Skin epidermis (tissue), 12 donors: Measurements from ENCODE around the gene FOXP1.

Source experiments
- H3K27ac ChIP-seq, 21 experiments: fragments of 200-600 bp; sonication (generic) in 11 of 21; one replicate each; pipeline ENCODE4 v1.5.0; 2020; ENCODE audit warnings: mild to moderate bottlenecking in 3 of 21, inconsistent platforms in 2 of 21, moderate library complexity in 2 of 21
- H3K4me3 ChIP-seq, 7 experiments: fragments of 200-600 bp; sonication (generic) in 2 of 7; one replicate each; pipeline ENCODE4 v1.5.0; 2020; ENCODE audit warnings: inconsistent platforms in 2 of 7, mild to moderate bottlenecking in 2 of 7, moderate library complexity in 1 of 7

Gene FOXP1

DNA sequence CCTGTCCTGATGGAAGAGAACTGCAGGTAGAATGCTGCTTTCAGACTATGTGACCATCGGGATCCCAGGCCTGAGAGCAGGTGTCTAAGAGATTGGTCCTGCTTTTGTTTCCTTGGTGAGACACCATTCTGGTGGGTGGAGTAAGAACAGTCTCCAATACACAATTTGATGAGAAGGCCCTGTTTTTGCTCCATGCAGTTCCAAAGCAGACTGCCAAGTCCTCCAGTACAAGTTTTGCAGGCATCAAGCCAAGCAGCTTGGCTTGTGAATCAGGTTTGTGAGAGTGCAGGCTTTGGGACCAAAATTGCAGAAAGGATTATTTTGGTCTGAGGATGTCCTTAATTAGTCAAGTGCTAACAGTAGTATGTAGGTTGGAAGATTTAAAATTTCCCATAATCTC, 381.6 kb downstream of the FOXP1 start:
- no peak overlapping the region for H3K27ac ChIP-seq

DNA sequence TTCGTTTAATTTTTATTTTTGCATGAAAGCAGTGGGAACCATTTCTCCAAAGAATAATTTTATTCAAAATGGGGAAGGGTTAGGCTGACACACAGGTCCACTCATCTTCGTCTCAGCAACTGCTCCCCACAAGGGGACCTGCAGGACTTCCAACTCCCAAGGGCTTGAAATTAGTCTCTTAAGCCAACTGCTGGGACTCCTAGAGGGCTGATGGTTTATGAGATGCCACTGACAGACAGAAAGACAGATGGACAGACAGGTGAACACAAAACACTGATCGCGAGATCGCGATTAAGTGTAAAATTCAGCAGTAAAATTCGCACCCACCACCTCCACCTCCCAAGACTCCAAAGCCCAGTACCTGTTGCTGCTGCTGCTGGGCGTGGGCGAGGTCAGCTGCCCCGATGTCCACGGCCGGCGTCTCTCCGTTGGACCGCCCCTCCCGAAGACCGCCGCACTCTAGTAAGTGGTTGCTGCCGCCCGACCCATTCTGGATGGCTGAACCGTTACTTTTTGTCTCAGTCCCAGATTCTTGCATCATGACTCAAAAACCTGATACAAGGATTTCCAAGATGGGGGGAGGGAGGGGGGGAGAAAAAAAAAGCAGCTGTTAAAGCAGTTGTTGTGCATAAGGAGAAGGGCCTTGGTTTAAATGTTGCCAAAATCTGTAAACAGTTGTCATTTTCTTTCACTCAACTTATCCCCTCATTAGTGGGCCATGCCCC, 385.5 kb downstream of the FOXP1 start:
- Histone ChIP-seq H3K4me3 (no peak overlapping the region), H3K27ac (no peak overlapping the region)

More for the DNA sequence above, 381.6 kb downstream of the FOXP1 start:
- no peak overlapping the region for H3K4me3 ChIP-seq

DNA sequence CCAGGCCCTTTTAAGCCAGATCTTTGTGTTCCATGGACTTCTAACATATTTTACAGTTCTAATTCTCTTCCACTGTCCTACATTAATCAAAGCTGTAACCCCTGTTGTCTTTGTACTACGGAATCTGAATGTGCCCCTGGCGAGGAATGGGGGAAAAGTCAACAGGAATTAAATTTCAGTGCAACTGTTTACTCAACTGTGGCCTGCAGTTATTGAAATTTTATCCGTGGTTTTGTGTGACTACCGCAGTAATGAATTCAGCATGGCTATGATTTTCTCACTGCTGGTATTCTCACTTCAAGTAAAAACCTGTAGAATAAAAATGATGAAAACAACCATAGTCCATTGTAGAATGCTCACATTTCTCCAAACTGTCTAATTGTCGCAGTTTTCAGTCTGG, 388.0 kb downstream of the FOXP1 start:
- Histone ChIP-seq H3K27ac (no peak overlapping the region), H3K4me3 (no peak overlapping the region)

DNA sequence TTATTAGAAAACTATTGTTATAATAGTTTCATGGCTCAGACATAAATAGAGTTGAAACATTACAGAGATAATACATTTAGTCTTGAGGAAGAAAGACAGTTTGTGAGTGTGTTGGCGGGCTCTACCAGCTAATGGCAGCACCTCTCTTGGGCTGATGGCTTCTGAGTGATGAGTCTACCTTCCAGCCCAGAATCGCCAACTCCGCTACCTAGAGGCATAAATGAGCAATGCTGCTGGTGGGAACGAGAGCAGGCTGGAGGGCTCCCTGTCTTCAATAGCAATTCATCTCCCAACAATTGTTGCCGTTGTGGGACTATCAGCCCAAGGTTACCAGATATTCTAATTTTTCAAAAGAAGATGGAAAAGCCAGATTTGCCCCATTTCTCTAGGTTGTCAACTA, 388.7 kb downstream of the FOXP1 start:
- H3K4me3 ChIP-seq = no peak overlapping the region
- H3K27ac ChIP-seq = no peak overlapping the region

- H3K4me3 ChIP-seq = no peak overlapping the region
- H3K27ac ChIP-seq = no peak overlapping the region
Observed at GRCh38 chr3:71191031-71191482, 392.5 kb downstream of the FOXP1 start.

- H3K4me3 ChIP-seq = no peak overlapping the region
- H3K27ac ChIP-seq = no peak overlapping the region
Observed at GRCh38 chr3:71189480-71189879, 394.0 kb downstream of the FOXP1 start.

DNA sequence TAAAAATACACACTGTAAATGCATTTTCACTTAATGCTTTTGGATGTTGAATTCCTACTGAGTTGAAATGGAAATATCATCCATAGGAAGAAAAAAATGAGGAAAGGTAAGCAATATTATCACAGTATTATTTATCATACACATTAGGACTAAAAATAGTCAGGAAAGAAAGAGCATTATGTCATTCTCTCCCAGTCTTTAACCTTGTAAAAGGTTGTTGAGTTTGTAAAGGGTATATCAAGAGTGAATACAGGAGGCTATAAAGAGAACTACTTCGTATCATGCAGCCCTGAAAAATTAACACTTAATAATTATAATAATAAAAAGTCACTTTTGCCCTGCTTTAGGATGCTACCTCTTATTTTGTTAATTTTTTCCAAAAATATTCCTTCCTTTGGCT, 395.8 kb downstream of the FOXP1 start:
- Histone ChIP-seq H3K4me3 (no peak overlapping the region), H3K27ac (no peak overlapping the region)

- Histone ChIP-seq H3K27ac (no peak overlapping the region), H3K4me3 (no peak overlapping the region)
Observed at GRCh38 chr3:71186801-71187200, 396.7 kb downstream of the FOXP1 start.

- Histone ChIP-seq H3K4me3 (no peak overlapping the region), H3K27ac (no peak overlapping the region)
Observed at GRCh38 chr3:71185733-71186455, 397.6 kb downstream of the FOXP1 start.

DNA sequence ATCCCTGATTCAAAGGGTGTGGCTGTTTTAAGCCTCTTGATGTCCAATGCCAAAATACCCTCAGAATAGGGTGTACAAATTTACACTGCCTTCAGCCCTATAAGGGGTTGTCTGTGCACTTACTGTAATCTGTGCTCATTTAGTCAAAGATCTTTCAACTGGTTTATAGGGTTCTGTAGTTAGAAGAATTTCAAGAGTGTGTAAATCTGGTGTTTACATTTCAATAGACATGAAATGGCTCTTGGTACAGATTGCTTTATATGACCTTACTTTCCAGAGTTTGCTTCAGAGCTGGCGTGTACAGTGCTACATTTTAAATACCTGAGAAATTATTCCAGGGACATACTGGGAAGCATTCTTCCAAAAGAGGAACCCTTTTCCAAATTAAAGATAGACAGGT, 399.3 kb downstream of the FOXP1 start:
- no peak overlapping the region for H3K27ac ChIP-seq

GRCh38 chr3:71183549-71183948, 400.0 kb downstream of the FOXP1 start:
- Histone ChIP-seq H3K4me3 (no peak overlapping the region), H3K27ac (no peak overlapping the region)

More for the DNA sequence above, 399.3 kb downstream of the FOXP1 start:
- H3K4me3 ChIP-seq = no peak overlapping the region

- Histone ChIP-seq H3K4me3 (no peak overlapping the region), H3K27ac (no peak overlapping the region)
Observed at GRCh38 chr3:71180524-71180923, 403.0 kb downstream of the FOXP1 start.

- Histone ChIP-seq H3K4me3 (no peak overlapping the region), H3K27ac (no peak overlapping the region)
Observed at GRCh38 chr3:71177375-71177774, 406.2 kb downstream of the FOXP1 start.

- H3K4me3 ChIP-seq = no peak overlapping the region
- H3K27ac ChIP-seq = no peak overlapping the region
Observed at GRCh38 chr3:71176366-71176765, 407.2 kb downstream of the FOXP1 start.

DNA sequence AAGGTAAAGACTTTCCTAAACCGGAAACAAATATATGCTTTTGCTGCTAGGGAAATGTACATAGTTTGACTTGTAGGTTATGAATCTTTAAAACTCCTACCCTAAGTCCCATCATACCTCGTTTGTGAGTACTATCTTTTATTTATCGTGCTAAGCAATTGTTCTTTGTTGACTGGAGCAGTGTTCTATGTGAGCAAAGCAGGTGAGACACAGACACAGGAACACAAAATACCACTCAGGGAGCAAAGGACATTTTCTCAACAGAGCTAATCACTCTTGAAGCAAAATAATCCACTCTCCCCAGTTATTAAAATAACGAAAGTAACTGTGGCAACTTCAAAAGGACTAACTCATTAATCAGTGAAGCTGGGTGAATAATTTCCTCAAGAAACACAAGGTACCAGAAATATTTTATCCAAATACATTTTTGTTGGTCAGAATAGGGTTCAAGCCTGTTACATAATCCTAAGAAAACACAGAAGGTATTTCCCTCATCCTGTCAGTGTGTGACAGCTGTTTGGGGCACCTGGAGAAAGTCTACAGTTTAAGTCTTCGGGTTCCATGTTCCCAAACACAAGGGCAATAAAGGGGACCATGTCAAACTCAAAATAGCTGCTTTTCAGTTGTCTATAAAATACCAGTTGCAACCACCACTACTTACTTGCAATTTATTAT, 407.7 kb downstream of the FOXP1 start:
- no peak overlapping the region for H3K4me3 ChIP-seq
- no peak overlapping the region for H3K27ac ChIP-seq

DNA sequence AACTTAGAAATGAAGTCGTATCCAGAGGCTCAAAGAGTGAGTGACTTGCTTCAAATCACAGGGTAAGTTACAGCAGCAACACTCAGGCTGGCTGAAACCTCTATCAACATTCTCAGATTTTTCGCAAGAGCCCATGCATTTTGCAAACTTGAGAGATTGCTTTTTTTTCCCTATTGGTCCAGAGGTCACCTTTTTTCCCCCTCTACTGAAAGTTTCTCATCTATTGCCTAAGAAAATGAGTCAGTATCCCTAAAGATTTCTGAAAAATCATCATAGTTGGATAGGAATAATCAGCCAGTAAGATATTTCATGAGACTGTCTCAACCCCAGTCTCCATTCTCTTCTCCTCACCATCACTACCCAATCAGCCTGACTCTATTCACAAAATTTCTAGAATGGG, 410.6 kb downstream of the FOXP1 start:
- no peak overlapping the region for H3K4me3 ChIP-seq
- peak overlapping the region in 1 of 21 experiments; percentile 46 for H3K27ac ChIP-seq

DNA sequence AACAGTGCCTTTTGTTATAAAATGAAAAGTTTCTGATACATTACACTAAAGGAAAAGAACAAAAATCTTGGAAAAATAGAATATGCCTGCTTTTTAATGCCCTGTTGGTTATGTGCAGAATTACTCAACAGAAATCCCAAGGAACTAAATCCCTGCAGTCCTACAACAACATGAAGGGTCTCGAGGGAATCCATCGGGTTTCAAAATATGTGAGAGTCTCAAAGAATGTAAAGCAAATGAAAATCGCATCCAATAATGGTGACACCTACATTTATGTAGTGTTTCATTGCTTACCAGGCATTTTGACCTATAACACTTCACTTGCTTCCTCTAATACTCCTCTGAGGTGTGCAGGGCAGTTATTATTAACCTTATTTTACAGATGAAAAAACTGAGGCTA, 411.3 kb downstream of the FOXP1 start:
- no peak overlapping the region for H3K4me3 ChIP-seq

GRCh38 chr3:71171247-71171646, 412.3 kb downstream of the FOXP1 start:
- no peak overlapping the region for H3K27ac ChIP-seq

More for the DNA sequence above, 411.3 kb downstream of the FOXP1 start:
- H3K27ac ChIP-seq = no peak overlapping the region

DNA sequence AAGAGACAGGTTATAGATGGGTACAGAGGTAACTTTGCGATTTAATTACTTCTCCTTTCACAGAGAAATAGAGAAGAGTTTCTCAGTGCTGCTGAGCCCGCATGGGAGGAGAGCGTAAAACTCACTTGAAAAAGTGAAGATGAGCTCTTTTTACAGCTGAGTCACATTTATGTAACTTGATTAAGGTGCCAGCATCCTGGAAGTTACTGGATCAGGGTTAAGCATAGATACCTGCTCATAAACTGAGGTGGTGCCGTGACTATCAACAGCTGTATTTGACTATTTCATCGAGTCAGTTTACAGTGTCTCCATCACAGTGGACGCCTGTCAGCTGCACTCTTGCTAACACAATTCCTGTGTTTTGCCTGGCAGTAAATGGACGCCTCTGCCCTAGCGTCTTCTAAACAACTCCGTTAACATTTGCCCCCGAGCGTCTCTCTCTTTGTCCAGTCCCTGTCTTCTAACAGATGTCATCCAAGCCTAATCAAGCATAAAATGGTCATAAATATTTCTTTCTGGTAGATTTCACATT, 414.6 kb downstream of the FOXP1 start:
- H3K27ac ChIP-seq = peak overlapping the region in 3 of 21 experiments; percentile 25 to 56 (median 39)
- no peak overlapping the region for H3K4me3 ChIP-seq

More at GRCh38 chr3:71171247-71171646, 412.3 kb downstream of the FOXP1 start:
- H3K4me3 ChIP-seq = no peak overlapping the region

- no peak overlapping the region for H3K4me3 ChIP-seq
- H3K27ac ChIP-seq = peak overlapping the region in 1 of 21 experiments; percentile 56
Observed at GRCh38 chr3:71168121-71168721, 415.3 kb downstream of the FOXP1 start.
